Mesothelial cell of epicardium (in vitro differentiated cells): ENCODE results near the gene PRIMA1. TPM values are rescaled to one million over a fixed set of nuclear protein-coding genes. Genes with fewer than 3 reads are reported as not detected.

Experiments used
- DNase-seq, 2 experiments: peaks; one replicate each; pipeline ENCODE4 v3.0.0; 2021; ENCODE audit warnings: low spot score in 2 of 2; ENCODE audit not compliant: unreplicated experiment in 2 of 2
- H3K27ac Mint-ChIP-seq: 2 replicates; pipeline ENCODE4 v1.8.0; 2021; ENCODE audit warnings: mixed read lengths
- H3K27me3 Mint-ChIP-seq: 2 replicates; pipeline ENCODE4 v1.8.0; 2021; ENCODE audit warnings: low read depth, mixed read lengths
- H3K36me3 Mint-ChIP-seq: 2 replicates; pipeline ENCODE4 v1.8.0; 2021; ENCODE audit warnings: mixed read lengths
- H3K4me1 Mint-ChIP-seq: 2 replicates; pipeline ENCODE4 v1.8.0; 2021; ENCODE audit warnings: mixed read lengths
- H3K4me3 Mint-ChIP-seq: 2 replicates; pipeline ENCODE4 v1.8.0; 2021; ENCODE audit warnings: mild to moderate bottlenecking, moderate library complexity, mixed read lengths
- H3K9me3 Mint-ChIP-seq: 2 replicates; pipeline ENCODE4 v1.8.0; 2021; ENCODE audit warnings: mixed read lengths
- total RNA-seq: library from RNA; stranded (reverse); gene quantifications from 3 replicates; pipeline ENCODE4 v1.2.1, GENCODE V29; 2021
- TF ChIP-seq, protein P1 (sequence below): fragments of 200-600 bp; sonication (generic); IDR thresholded peaks from one replicate; pipeline ENCODE4 v1.5.0; 2021; ENCODE audit warnings: antibody characterized with exemption; ENCODE audit not compliant: unreplicated experiment

PRIMA1 gene
- total RNA-seq, 1 donor from 2014 or later, result 2.3 TPM

DNA sequence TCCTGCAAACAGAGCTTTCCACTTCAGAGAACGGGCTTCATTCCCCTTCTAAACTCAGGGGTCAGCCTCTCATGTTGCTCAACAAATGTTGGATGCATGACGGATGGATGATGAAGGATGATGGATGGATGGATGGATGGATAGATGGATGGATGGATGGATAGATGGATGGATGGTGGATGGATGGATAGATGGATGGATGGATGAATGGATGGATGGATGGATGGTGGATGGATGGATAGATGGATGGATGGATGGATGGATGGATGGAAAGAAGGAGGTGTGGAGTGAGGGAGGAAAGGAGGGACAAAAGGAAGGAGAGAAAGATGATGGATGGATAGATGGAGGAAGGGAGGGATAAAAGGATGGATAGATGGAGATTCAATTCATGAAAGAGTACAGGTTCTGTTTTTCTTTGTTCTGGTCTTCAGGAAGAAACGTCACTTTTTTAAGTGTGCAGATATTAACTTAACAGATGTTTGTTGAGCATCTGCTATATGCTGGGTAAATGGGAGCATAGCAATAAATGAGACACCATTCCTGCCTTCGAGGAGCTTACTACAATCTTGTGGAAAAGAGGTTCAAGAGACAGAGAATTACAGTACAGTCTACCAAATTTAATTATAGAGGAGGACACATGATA lies 41.7 kb upstream of the PRIMA1 start:
- Mint-ChIP-seq H3K27me3 (peaks cover 18% of the 10 kb centered on the region), H3K4me3 (no peak overlapping the region), H3K4me1 (peaks cover 4% of the 10 kb centered on the region), H3K27ac (no peak overlapping the region), H3K36me3 (no peaks in the 10 kb centered on the region), H3K9me3 (no peaks in the 10 kb centered on the region)
- TF ChIP-seq, protein P1, sequence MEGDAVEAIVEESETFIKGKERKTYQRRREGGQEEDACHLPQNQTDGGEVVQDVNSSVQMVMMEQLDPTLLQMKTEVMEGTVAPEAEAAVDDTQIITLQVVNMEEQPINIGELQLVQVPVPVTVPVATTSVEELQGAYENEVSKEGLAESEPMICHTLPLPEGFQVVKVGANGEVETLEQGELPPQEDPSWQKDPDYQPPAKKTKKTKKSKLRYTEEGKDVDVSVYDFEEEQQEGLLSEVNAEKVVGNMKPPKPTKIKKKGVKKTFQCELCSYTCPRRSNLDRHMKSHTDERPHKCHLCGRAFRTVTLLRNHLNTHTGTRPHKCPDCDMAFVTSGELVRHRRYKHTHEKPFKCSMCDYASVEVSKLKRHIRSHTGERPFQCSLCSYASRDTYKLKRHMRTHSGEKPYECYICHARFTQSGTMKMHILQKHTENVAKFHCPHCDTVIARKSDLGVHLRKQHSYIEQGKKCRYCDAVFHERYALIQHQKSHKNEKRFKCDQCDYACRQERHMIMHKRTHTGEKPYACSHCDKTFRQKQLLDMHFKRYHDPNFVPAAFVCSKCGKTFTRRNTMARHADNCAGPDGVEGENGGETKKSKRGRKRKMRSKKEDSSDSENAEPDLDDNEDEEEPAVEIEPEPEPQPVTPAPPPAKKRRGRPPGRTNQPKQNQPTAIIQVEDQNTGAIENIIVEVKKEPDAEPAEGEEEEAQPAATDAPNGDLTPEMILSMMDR, result no peak
- DNase-seq, result no peak

DNA sequence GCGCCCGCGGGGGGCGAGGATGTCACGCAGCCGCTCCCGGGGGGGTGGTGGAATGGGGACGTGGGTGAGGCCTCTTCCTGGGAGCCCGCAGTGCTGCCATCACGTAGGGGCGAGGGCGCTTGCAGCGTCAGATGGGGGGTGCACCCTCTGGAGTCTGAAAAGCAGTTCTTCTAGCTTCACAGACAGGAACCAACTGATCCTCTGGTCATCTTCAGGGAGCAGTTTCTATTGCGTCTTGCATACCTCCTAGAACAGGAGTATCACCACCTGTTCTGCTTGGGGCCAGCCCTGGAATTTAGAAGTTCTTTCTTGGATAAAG lies 36.9 kb upstream of the PRIMA1 start:
- Mint-ChIP-seq H3K4me1 (no peaks in the 10 kb centered on the region), H3K36me3 (no peaks in the 10 kb centered on the region), H3K4me3 (no peak overlapping the region), H3K27ac (no peak overlapping the region), H3K9me3 (no peaks in the 10 kb centered on the region), H3K27me3 (peaks cover 13% of the 10 kb centered on the region)
- no peak for DNase-seq
- TF ChIP-seq, protein P1, result no peak

DNA sequence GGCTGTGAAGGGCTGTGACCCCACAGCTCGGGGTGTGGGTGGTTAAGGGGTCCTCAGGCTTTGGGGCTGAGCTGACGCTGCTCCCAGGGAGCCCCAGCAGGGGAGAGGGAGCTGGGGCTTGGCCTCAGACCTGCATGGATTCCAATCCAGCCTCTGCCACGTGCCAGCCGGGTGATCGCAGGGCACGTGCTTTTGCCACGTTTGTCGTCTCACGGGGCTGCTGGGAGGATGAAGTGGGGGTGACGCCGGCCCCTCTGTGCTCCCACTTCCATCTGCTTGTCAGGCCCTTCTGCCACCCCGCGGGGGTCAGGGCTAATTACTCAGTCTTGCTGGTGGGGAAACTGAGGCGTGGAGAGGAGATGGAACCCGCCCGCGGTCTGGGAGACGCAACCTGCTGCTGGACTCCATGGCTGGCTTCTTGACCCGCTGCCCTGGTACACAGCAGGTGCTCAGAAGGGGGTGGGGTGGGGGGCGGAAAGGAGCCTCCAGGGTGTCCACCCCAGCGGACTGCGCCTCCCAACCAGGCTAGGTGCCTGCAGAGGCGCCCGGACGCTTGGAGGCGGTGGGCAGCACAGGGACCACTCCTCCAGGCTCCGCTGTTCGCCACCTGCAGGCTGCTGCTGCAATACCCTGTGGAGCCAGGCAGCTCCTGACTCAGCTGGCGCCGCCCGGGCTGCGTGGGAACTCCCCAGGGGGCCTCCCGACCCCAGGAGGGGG lies 36.4 kb upstream of the PRIMA1 start:
- H3K27me3 Mint-ChIP-seq, result peaks cover 10% of the 10 kb centered on the region
- TF ChIP-seq, protein P1, result no peak
- no peaks in the 10 kb centered on the region for H3K4me1 Mint-ChIP-seq
- no peaks in the 10 kb centered on the region for H3K9me3 Mint-ChIP-seq
- no peak overlapping the region for H3K27ac Mint-ChIP-seq
- no peaks in the 10 kb centered on the region for H3K36me3 Mint-ChIP-seq
- no peak overlapping the region for H3K4me3 Mint-ChIP-seq
- DNase-seq, result no peak

DNA sequence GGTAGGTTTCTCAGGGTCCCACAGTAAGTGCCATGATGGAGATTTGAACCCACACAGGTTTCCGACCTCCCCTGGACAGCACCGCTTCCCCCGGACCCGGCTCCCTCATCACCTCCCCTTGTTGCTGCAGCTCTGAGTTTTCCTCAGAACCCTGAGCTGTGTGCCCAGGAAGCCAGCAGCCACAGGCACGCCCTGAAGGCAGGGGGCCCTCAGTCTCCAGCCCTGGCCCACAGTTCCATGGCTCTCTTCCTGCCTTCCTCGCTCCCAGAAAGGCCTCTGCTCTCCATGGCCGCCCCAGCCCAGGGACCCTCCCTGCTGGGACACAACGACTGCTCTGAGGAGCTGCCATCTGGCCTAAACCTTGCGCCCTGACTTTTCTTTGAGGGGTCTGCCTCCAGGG lies 35.8 kb upstream of the PRIMA1 start:
- TF ChIP-seq, protein P1, result no peak
- Mint-ChIP-seq H3K27me3 (peaks cover 9% of the 10 kb centered on the region), H3K36me3 (no peaks in the 10 kb centered on the region), H3K27ac (no peak overlapping the region), H3K4me3 (no peak overlapping the region), H3K4me1 (no peaks in the 10 kb centered on the region), H3K9me3 (no peaks in the 10 kb centered on the region)
- no peak for DNase-seq

DNA sequence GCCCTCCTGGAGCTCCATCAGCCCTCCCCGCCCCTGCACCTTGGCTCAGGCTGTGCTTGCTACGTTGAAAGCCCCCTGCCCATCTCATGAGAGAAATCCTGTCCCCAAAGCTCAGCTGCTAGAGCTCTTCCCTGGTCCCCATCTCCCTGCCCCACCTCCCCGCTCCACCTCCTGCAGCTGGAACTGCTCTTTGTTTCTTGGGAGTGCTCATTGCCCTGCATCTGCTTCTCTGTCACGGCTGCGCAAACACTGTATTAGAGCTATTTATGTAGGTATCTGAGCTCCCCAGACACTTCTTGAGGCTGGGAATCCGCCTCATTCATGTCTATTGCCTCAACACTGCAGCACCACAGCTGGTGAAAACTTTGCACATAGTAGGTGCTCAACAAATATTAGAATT lies 32.8 kb upstream of the PRIMA1 start:
- TF ChIP-seq, protein P1, result no peak
- Mint-ChIP-seq H3K4me3 (no peak overlapping the region), H3K27me3 (peaks cover 19% of the 10 kb centered on the region), H3K4me1 (no peaks in the 10 kb centered on the region), H3K36me3 (no peaks in the 10 kb centered on the region), H3K9me3 (no peaks in the 10 kb centered on the region), H3K27ac (no peak overlapping the region)
- DNase-seq, result no peak
